Liver (tissue), 9 donors: Measurements from ENCODE around the gene KLHL2. TPM values are rescaled to one million over a fixed set of nuclear protein-coding genes. Genes with fewer than 3 reads are reported as not detected.
"Not testable (repeated sequence)": the region's sequence is repeated elsewhere in the genome, so short reads cannot be mapped to it uniquely, and the experiment has no call there.

Experiments used
- DNase-seq: peaks from one replicate; pipeline ENCODE4 v3.0.0-alpha.2; 2017; ENCODE audit warnings: low spot score
- H3K27ac ChIP-seq, 2 donors: one replicate each; pipeline ENCODE4 v1.7.0; 2013; ENCODE audit warnings: inconsistent platforms in 2 of 2, low read length in 2 of 2, control low read depth in 1 of 2, low read depth in 1 of 2, mild to moderate bottlenecking in 1 of 2
- H3K27me3 ChIP-seq, 4 donors: one replicate each; pipeline versions ENCODE4 v1.6.1 to v1.7.0; 2013; ENCODE audit warnings: low read length in 3 of 4, inconsistent platforms in 1 of 4, mild to moderate bottlenecking in 1 of 4, moderate library complexity in 1 of 4; ENCODE audit not compliant: control insufficient read depth in 4 of 4, insufficient read depth in 4 of 4
- H3K36me3 ChIP-seq, 4 donors: one replicate each; pipeline versions ENCODE4 v1.6.1 to v1.7.0; 2013; ENCODE audit warnings: low read length in 3 of 4, mild to moderate bottlenecking in 3 of 4, low read depth in 1 of 4, moderate library complexity in 1 of 4; ENCODE audit not compliant: control insufficient read depth in 4 of 4, insufficient read depth in 3 of 4
- H3K4me1 ChIP-seq, 4 donors: one replicate each; pipeline versions ENCODE4 v1.6.1 to v1.7.0; 2013; ENCODE audit warnings: low read length in 3 of 4, mild to moderate bottlenecking in 3 of 4, moderate library complexity in 1 of 4; ENCODE audit not compliant: control insufficient read depth in 4 of 4, insufficient read depth in 4 of 4
- H3K4me3 ChIP-seq, 3 donors: one replicate each; pipeline versions ENCODE4 v1.6.1 to v1.7.0; 2013; ENCODE audit warnings: low read length in 3 of 3, control low read depth in 1 of 3, low read depth in 1 of 3, mild to moderate bottlenecking in 1 of 3
- H3K9ac ChIP-seq, 2 donors: one replicate each; pipeline ENCODE4 v1.7.0; 2013; ENCODE audit warnings: low read length in 2 of 2, mild to moderate bottlenecking in 2 of 2, moderate library complexity in 2 of 2, control low read depth in 1 of 2, low read depth in 1 of 2
- H3K9me3 ChIP-seq, 4 donors: one replicate each; pipeline versions ENCODE4 v1.6.1 to v1.7.0; 2013; ENCODE audit warnings: low read length in 3 of 4; ENCODE audit not compliant: control insufficient read depth in 4 of 4
- FOXA1 ChIP-seq: IDR thresholded peaks from 2 replicates; pipeline ENCODE4 v1.6.1; 2016; ENCODE audit warnings: antibody characterized with exemption
- FOXA2 ChIP-seq: IDR thresholded peaks from 2 replicates; pipeline ENCODE4 v1.6.1; 2016; ENCODE audit warnings: antibody characterized with exemption
- HNF4A ChIP-seq, 2 donors: conservative IDR thresholded peaks; 2 replicates each; pipeline ENCODE4 v1.6.1; 2016; ENCODE audit warnings: antibody characterized with exemption in 2 of 2, mild to moderate bottlenecking in 2 of 2
- HNF4G ChIP-seq: IDR thresholded peaks from 2 replicates; pipeline ENCODE4 v1.6.1; 2016; ENCODE audit warnings: antibody characterized with exemption
- RXRA ChIP-seq, 2 donors: IDR thresholded peaks; 2 replicates each; pipeline ENCODE4 v1.6.1; 2017 to 2018; ENCODE audit warnings: antibody characterized with exemption in 2 of 2, mild to moderate bottlenecking in 1 of 2
- SP1 ChIP-seq: IDR thresholded peaks from 2 replicates; pipeline ENCODE4 v1.6.1; 2018; ENCODE audit warnings: antibody characterized with exemption, mild to moderate bottlenecking
- WGBS: extraction: QIAGEN DNeasy Blood & Tissue Kit; methylation state at CpG from one replicate; pipeline ENCODE4 v1.1.7; 2013; 5-methylcytosine and 5-hydroxymethylcytosine counted together
- polyA plus RNA-seq, 2 donors: library from polyadenylated mRNA; stranded (reverse) in 1 of 2; unstranded in 1 of 2; fragments of 200-250 nt in 1 of 2; fragments of >200 nt in 1 of 2; fragmentation: Nextera tagmentation in 1 of 2; extraction: Ambion mirVana in 1 of 2; gene quantifications; one replicate each; pipeline versions ENCODE4 v1.2.1 to v1.2.3, GENCODE V29; 2013 to 2015
- total RNA-seq, 2 donors: library from RNA; depleted of rRNA; stranded (reverse); fragments of >200 nt; gene quantifications; one replicate each; pipeline ENCODE4 v1.2.3, GENCODE V29; 2014
- TF ChIP-seq, protein P1 (sequence below): fragments of 150-350 bp; IDR thresholded peaks from 2 replicates; pipeline ENCODE4 v1.5.1; 2017; ENCODE audit warnings: improper control_type of control experiment, low read depth, low read length; ENCODE audit not compliant: missing input control
- TF ChIP-seq, protein P2 (sequence below): IDR thresholded peaks from 2 replicates; pipeline ENCODE4 v1.6.1; 2016; ENCODE audit warnings: antibody characterized with exemption
- TF ChIP-seq, protein P3 (sequence below): IDR thresholded peaks from 2 replicates; pipeline ENCODE4 v1.6.1; 2016; ENCODE audit warnings: antibody characterized with exemption
- TF ChIP-seq, protein P4 (sequence below): IDR thresholded peaks from 2 replicates; pipeline ENCODE4 v1.6.1; 2016; ENCODE audit warnings: antibody characterized with exemption, mild to moderate bottlenecking
- donor health status: healthy.
- donor health status: healthy.
- donor health status: healthy.
- donor health status: healthy.
- donor health status: healthy.

The KLHL2 gene
- total and polyA plus RNA-seq, 4 donors: 10.0 to 37.9 (median 13.6) TPM

DNA sequence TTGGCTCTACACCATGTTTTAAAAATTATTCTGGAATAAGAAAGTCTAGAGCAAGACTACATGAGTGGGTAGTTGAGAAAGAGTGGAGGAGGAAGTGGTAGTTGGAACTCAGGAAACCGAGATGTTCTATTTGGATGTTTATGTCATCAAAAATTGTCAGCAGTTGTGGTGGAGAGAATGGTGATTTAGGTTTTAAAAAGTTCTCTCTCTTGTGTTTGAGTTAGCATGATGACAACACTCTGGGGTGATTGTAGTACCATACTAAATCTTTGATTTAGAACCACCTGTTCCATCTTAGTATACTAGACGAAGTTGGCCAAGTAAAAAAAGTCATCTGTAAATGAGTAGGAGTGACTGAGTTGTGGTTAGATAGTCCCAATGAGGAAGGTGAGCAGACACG is 40.7 kb downstream of the KLHL2 start:
- H3K4me3 ChIP-seq: no peak overlapping the region
- 82% methylated on average over 3 of the region's 3 CpGs for WGBS

DNA sequence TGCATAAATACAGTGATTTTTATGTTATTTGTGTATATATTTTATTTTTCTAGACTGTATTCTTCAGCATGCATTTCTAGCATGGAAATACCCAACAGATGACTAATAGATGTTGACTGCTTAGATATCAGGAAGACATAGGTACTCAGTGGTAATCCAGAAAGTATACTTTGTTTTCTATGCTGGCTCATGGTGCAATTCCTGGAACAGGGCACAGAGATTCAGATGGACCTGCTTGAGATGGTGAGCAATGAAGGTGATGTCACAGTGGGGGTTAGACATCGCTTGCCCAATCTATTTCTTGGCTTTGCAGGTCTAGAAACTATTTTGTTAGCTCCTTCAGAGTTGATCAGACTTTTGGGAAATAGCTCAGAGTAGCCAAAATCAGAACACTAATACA is 41.5 kb downstream of the KLHL2 start:
- DNase-seq, H3K27ac ChIP-seq, H3K4me3 ChIP-seq, H3K4me1 ChIP-seq, H3K27me3 ChIP-seq, H3K36me3 ChIP-seq, H3K9me3 ChIP-seq, H3K9ac ChIP-seq: not testable (repeated sequence)
- WGBS: 89% methylated on average over 1 of the region's 1 CpG

More for the DNA sequence above, 40.7 kb downstream of the KLHL2 start:
- Histone ChIP-seq H3K9ac (no peak overlapping the region), H3K27ac (no peak overlapping the region), H3K27me3 (no peaks in the 10 kb centered on the region), H3K9me3 (no peaks in the 10 kb centered on the region), H3K36me3 (peaks cover 0 to 1% (median 0%) of the 10 kb centered on the region in 4 donors), H3K4me1 (peaks cover 1 to 9% (median 6%) of the 10 kb centered on the region in 4 donors)
- TF ChIP-seq FOXA2 (no peak), RXRA (IDR thresholded peaks at IDR 0.05) (no peak), HNF4A (conservative IDR thresholded peaks at IDR 0.05) (no peak), FOXA1 (no peak)
- TF ChIP-seq, protein P1, sequence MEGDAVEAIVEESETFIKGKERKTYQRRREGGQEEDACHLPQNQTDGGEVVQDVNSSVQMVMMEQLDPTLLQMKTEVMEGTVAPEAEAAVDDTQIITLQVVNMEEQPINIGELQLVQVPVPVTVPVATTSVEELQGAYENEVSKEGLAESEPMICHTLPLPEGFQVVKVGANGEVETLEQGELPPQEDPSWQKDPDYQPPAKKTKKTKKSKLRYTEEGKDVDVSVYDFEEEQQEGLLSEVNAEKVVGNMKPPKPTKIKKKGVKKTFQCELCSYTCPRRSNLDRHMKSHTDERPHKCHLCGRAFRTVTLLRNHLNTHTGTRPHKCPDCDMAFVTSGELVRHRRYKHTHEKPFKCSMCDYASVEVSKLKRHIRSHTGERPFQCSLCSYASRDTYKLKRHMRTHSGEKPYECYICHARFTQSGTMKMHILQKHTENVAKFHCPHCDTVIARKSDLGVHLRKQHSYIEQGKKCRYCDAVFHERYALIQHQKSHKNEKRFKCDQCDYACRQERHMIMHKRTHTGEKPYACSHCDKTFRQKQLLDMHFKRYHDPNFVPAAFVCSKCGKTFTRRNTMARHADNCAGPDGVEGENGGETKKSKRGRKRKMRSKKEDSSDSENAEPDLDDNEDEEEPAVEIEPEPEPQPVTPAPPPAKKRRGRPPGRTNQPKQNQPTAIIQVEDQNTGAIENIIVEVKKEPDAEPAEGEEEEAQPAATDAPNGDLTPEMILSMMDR: no peak
- no peak for DNase-seq

DNA sequence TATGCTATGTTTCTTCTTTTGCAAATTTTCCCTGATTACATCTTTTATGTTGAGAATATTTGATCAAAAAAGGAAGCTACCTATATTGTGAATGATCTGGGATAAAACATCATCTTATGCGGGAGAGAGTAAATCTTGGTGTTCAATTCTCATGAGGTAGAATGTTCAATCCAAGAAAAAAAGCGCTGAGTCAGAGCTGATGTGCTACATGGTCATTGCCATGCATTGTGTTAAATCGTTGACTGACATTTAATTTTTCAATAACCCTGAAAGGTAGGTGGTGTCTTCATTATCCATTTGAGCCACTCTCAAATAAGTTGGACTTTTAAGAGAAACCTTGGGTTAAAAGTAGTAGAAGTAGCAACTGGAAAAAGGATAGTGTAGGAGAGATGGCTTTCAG is 47.4 kb downstream of the KLHL2 start:
- not testable (repeated sequence) for H3K27ac ChIP-seq

DNA sequence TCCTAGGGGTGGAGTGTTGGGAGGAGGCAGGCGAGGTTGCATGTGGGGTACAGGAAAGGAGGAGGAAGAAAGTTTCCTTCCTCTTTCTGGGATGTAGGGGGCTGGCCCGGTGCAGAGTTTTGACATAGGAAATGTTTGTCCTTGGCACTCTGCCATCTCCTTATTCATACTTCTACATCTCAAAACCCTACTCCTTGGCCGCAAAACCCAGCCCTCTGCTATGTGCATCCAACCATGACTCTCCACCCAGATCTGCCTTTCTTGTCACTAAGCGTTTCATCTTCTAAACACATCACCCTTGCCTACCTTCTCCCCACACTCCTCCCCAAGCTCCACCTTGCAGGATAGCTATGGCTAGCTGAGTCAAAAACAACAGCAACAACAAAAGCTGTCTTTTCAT is 48.1 kb downstream of the KLHL2 start:
- not testable (repeated sequence) for H3K9me3 ChIP-seq, H3K4me3 ChIP-seq, H3K27me3 ChIP-seq, DNase-seq, H3K36me3 ChIP-seq, H3K9ac ChIP-seq
- peak overlapping the region; percentile 64 to 73 for H3K27ac ChIP-seq
- 57% methylated on average over 4 of the region's 4 CpGs for WGBS
- H3K4me1 ChIP-seq: peaks cover 0 to 13% (median 6%) of the 10 kb centered on the region in 4 donors

More for the DNA sequence above, 47.4 kb downstream of the KLHL2 start:
- not testable (repeated sequence) for H3K27me3 ChIP-seq, H3K9me3 ChIP-seq, H3K4me3 ChIP-seq, DNase-seq, H3K9ac ChIP-seq, H3K36me3 ChIP-seq
- H3K4me1 ChIP-seq: peaks cover 0 to 13% (median 6%) of the 10 kb centered on the region in 4 donors
- WGBS: 92% methylated on average over 3 of the region's 3 CpGs

DNA sequence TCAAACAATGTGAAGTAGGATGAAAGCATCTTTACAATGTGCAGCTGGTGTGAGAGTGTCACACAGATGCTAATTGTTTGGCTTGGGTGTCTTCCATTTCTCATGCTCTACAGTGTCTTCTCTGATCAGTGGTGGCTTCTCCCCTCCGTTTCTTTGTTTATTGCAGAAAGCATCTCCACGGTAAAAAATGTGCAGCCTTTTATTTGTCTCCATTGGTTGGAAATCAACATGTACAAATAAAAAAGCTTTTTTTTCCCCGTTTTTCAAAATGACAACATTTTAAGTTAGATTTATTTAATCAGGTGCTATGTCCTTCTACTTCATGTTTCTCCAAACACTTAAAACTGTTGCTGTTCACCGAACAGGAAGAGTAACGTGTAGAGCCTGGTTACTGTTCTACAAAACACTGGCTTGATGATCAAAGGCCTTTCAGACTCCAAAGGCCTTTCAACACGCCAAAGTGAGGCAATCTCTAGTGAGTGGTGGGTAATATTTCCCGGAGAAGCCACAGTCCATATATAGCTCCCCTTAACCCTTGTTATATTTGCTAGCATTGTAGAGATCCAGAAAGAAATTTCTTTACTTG is 48.8 kb downstream of the KLHL2 start:
- not testable (repeated sequence) for H3K4me3 ChIP-seq, DNase-seq, H3K9me3 ChIP-seq, H3K27me3 ChIP-seq, H3K36me3 ChIP-seq
- TF ChIP-seq RXRA (IDR thresholded peaks at IDR 0.05) (peak; percentile 51 to 54), HNF4G (peak; percentile 21), SP1 (peak; percentile 54), HNF4A (conservative IDR thresholded peaks at IDR 0.05) (peak; percentile 71 to 75)
- TF ChIP-seq, protein P2, sequence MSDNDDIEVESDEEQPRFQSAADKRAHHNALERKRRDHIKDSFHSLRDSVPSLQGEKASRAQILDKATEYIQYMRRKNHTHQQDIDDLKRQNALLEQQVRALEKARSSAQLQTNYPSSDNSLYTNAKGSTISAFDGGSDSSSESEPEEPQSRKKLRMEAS: peak; percentile 50
- TF ChIP-seq, protein P3, sequence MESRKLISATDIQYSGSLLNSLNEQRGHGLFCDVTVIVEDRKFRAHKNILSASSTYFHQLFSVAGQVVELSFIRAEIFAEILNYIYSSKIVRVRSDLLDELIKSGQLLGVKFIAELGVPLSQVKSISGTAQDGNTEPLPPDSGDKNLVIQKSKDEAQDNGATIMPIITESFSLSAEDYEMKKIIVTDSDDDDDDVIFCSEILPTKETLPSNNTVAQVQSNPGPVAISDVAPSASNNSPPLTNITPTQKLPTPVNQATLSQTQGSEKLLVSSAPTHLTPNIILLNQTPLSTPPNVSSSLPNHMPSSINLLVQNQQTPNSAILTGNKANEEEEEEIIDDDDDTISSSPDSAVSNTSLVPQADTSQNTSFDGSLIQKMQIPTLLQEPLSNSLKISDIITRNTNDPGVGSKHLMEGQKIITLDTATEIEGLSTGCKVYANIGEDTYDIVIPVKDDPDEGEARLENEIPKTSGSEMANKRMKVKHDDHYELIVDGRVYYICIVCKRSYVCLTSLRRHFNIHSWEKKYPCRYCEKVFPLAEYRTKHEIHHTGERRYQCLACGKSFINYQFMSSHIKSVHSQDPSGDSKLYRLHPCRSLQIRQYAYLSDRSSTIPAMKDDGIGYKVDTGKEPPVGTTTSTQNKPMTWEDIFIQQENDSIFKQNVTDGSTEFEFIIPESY: peak; percentile 39
- TF ChIP-seq, protein P4, sequence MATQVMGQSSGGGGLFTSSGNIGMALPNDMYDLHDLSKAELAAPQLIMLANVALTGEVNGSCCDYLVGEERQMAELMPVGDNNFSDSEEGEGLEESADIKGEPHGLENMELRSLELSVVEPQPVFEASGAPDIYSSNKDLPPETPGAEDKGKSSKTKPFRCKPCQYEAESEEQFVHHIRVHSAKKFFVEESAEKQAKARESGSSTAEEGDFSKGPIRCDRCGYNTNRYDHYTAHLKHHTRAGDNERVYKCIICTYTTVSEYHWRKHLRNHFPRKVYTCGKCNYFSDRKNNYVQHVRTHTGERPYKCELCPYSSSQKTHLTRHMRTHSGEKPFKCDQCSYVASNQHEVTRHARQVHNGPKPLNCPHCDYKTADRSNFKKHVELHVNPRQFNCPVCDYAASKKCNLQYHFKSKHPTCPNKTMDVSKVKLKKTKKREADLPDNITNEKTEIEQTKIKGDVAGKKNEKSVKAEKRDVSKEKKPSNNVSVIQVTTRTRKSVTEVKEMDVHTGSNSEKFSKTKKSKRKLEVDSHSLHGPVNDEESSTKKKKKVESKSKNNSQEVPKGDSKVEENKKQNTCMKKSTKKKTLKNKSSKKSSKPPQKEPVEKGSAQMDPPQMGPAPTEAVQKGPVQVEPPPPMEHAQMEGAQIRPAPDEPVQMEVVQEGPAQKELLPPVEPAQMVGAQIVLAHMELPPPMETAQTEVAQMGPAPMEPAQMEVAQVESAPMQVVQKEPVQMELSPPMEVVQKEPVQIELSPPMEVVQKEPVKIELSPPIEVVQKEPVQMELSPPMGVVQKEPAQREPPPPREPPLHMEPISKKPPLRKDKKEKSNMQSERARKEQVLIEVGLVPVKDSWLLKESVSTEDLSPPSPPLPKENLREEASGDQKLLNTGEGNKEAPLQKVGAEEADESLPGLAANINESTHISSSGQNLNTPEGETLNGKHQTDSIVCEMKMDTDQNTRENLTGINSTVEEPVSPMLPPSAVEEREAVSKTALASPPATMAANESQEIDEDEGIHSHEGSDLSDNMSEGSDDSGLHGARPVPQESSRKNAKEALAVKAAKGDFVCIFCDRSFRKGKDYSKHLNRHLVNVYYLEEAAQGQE: peak; percentile 36
- Histone ChIP-seq H3K9ac (peak overlapping the region in 1 of 2 donors; percentile 49), H3K4me1 (peaks cover 0 to 13% (median 6%) of the 10 kb centered on the region in 4 donors), H3K27ac (peak overlapping the region; percentile 64 to 73)
- WGBS: 23% methylated on average over 7 of the region's 7 CpGs
